ENCODE measurements around the gene FAM234B.
"Not testable (repeated sequence)": the region's sequence is repeated elsewhere in the genome, so short reads cannot be mapped to it uniquely, and the experiment has no call there.

FAM234B gene

GRCh38 chr12:13060581-13060980 is 16.4 kb downstream of the FAM234B start:
- DNase-seq (ENCODE audit: low read depth in 2 of 2): no peak

GRCh38 chr12:13061377-13061776 is 17.2 kb downstream of the FAM234B start:
- no peak for DNase-seq (ENCODE audit: low read depth in 2 of 2)

- DNase-seq (ENCODE audit: low read depth in 2 of 2): no peak
Measured at GRCh38 chr12:13062669-13063068, 18.5 kb downstream of the FAM234B start.

DNA sequence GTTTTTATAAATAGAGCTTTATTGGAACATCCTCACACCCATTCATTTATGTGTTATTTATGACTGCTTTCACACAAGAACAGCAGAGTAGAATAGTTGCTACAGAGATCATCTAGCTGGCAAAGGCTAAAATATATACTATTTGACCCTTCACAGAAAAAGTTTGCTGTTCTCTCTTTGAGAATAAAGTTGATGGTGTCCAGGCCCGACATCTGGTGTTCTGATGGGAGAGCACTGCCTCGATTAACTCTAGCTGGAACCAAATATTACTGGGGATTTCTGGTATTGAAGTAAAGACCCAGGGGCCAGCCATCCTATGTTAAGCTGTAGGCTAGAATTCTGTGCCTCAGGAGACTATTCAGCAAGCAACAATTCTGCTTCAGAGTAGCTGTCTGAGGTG is 21.8 kb downstream of the FAM234B start:
- DNase-seq (ENCODE audit: low read depth in 2 of 2): no peak

DNA sequence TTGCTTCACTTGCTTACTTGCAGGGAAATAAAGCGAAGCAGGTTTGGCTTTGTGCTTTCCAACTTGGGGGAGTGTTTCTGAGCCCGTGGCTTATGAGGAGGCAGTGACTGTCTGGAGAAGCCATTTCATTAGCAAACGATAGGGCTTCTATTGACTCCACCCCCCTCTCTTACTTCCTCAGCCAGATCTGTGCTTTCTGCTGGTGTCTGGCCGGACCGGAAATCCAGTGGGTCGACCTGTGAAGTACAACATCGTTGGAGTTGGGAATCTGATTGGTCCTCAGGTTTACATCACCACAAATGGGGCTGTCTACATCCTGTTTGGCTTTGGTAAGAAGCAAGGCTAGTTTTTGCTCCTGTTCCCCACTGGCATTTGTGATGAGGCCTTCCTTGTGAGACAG is 22.3 kb downstream of the FAM234B start:
- no peak for DNase-seq (ENCODE audit: low read depth in 2 of 2)

- DNase-seq (ENCODE audit: low read depth in 2 of 2): no peak
Measured at GRCh38 chr12:13067322-13067721, 23.1 kb downstream of the FAM234B start.

DNA sequence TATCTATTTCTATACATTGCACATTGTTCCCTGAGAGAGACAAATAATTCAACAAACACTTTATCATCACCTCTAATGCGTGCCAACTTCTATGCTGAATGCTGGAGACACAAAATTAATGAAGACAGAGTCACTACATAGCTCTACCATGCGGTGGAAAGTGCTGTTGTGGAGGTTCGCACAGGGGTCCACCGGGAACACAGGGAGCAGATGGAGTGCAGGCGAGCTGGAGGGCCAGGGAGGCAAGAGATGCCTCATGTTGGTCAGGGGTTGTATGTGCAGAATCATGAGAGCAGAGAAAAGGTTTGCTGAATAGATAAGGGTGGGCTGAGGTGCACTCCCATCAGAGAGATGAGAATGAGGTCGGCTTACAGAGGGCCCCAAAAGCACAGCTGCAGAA is 25.2 kb downstream of the FAM234B start:
- no peak for DNase-seq (ENCODE audit: low read depth in 2 of 2)

DNA sequence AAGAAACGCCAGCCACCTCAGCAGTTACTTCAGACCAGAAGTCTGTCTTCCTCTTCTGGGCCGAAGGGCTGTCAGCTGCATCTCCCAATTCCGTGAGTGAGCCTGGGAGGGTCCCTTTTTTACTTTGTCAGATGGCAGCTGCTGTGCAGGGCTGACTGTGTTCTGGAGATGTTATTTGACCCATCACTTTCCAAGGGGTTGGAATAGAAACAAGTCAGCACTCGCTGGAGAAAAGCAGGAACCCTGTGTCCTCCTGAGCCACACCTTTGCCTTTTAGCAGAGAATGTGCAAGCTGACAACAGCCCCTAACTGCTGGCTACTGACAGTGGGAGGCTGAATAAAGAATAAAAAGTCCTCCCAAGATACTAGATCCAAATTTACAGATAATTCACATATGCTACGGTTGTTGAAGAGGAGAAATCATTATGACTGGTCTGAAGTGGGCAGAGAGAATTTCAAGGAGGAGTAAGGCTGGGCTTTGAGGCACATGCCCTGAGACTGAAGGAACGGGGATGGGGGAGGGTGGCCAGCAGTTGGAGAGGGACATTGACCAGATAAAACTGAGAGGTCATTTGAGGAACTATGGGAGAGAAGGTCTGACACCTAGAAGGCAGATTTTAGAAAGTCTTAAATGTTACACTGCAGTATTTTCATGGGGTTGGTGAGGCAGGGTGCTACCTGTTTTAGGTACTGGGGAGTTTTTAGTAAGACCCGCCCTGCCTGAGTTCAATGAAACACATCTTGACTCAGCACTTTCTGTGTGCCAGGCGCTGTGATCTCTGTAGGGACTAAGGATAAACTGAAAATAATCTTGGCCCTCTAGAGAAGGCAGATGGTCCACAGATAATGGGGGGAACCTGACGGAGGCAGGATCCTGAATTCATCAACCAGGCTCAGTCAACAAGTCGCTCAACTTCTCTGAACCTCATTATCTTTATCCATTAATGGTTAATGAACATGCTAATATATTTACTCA is 27.4 kb downstream of the FAM234B start:
- no peak for DNase-seq (ENCODE audit: low read depth in 2 of 2)

GRCh38 chr12:13073173-13073572 is 29.0 kb downstream of the FAM234B start:
- DNase-seq (ENCODE audit: low read depth in 2 of 2): no peak

- no peak for DNase-seq (ENCODE audit: low read depth in 2 of 2)
Measured at GRCh38 chr12:13074396-13075117, 30.4 kb downstream of the FAM234B start.

DNA sequence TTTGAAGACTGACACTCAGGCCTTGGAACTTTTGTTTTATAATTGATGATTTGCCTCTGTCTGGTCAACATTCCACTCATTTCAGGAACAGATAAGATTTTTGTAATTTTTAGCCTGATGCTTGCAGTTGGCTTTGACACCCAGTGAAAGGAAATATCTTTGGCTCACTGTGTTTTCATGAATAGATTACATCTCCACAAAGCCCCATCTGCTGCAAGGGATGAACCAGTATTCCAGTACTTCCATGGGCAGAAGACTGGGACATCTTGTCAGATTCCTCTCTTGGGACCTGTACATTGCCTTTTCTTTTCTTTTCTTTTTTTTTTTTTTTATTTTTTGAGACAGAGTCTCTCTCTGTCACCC is 30.9 kb downstream of the FAM234B start:
- DNase-seq (ENCODE audit: low read depth in 2 of 2): no peak

- DNase-seq (ENCODE audit: low read depth in 2 of 2): no peak
Measured at GRCh38 chr12:13075786-13076570, 31.8 kb downstream of the FAM234B start.

- DNase-seq (ENCODE audit: low read depth in 2 of 2): no peak
Measured at GRCh38 chr12:13079440-13079906, 35.3 kb downstream of the FAM234B start.

DNA sequence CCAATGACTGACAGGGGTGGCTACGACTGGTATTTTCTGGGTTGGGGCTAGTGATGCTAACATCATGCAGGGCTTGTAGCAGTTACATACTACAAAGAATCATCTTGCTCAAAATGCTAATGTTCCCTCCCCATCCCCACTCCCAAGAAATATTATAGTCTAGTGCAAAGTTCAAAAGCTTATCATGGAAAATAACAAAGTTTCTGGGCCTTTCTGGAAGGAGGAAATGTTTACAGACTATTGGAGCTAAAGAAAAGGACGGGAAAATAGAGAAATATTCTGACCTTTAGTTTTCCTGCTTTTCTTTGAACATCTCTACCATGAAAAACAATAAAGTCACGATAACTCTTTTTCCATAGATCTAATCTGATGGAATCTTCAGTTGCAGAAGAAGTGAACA is 36.1 kb downstream of the FAM234B start:
- no peak for DNase-seq (ENCODE audit: low read depth in 2 of 2)

DNA sequence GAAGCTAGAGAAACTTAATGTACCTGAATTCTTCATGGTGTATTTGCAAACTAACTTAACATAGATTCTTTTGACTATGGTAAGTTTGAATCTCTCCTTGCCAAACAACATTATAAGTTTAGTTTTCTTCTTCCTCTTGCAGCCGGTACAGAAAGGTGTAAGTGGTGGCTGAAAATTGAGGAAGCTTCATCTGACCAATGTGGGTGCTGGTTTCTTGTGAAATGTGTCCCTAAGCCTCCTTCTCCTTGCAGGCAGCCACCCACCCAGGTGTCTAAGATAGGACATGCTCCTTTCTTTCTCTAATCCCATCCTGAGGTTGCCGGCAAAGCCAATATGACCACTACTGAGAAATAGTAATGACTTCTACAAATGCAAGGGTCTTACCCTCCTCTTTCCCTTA is 38.7 kb downstream of the FAM234B start:
- DNase-seq (ENCODE audit: low read depth in 2 of 2): no peak

GRCh38 chr12:13083638-13084037 is 39.5 kb downstream of the FAM234B start:
- not testable (repeated sequence) for DNase-seq (ENCODE audit: low read depth in 2 of 2)

- DNase-seq (ENCODE audit: low read depth in 2 of 2): no peak
Measured at GRCh38 chr12:13084898-13085640, 40.9 kb downstream of the FAM234B start.

- no peak for DNase-seq (ENCODE audit: low read depth in 2 of 2)
Measured at GRCh38 chr12:13085968-13086686, 41.9 kb downstream of the FAM234B start.

GRCh38 chr12:13087766-13088165 is 43.6 kb downstream of the FAM234B start:
- no peak for DNase-seq (ENCODE audit: low read depth in 2 of 2)

DNA sequence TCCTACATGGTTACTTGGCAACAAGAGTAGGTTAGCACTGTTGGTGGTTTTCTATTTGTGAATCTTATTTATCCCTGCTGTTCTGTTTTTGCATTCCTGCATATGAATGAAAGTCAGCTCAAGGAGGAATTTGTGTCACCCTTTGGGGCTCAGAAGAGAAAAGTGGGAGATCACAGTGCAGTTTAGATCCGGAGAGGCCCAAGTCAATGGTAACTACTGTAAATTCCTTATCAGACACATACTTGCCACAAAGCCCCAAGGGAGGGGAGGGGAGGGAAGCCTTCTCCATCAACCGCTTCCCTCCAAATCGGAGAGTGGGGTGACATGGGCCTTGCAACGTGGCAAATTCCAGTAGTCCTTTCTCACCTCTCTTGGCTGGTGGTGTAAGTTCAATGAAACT is 44.3 kb downstream of the FAM234B start:
- DNase-seq (ENCODE audit: low read depth in 2 of 2): no peak

- DNase-seq (ENCODE audit: low read depth in 2 of 2): no peak
Measured at GRCh38 chr12:13090054-13090453, 45.9 kb downstream of the FAM234B start.
